Liver (tissue), 9 donors: ENCODE measurements around the gene ST6GALNAC3. TPM values are rescaled to one million over a fixed set of nuclear protein-coding genes. Genes with fewer than 3 reads are reported as not detected.

Source experiments
- DNase-seq: peaks from one replicate; pipeline ENCODE4 v3.0.0-alpha.2; 2017; ENCODE audit warnings: low spot score
- H3K27ac ChIP-seq, 2 donors: one replicate each; pipeline ENCODE4 v1.7.0; 2013; ENCODE audit warnings: inconsistent platforms in 2 of 2, low read length in 2 of 2, control low read depth in 1 of 2, low read depth in 1 of 2, mild to moderate bottlenecking in 1 of 2
- H3K27me3 ChIP-seq, 4 donors: one replicate each; pipeline versions ENCODE4 v1.6.1 to v1.7.0; 2013; ENCODE audit warnings: low read length in 3 of 4, inconsistent platforms in 1 of 4, mild to moderate bottlenecking in 1 of 4, moderate library complexity in 1 of 4; ENCODE audit not compliant: control insufficient read depth in 4 of 4, insufficient read depth in 4 of 4
- H3K36me3 ChIP-seq, 4 donors: one replicate each; pipeline versions ENCODE4 v1.6.1 to v1.7.0; 2013; ENCODE audit warnings: low read length in 3 of 4, mild to moderate bottlenecking in 3 of 4, low read depth in 1 of 4, moderate library complexity in 1 of 4; ENCODE audit not compliant: control insufficient read depth in 4 of 4, insufficient read depth in 3 of 4
- H3K4me1 ChIP-seq, 4 donors: one replicate each; pipeline versions ENCODE4 v1.6.1 to v1.7.0; 2013; ENCODE audit warnings: low read length in 3 of 4, mild to moderate bottlenecking in 3 of 4, moderate library complexity in 1 of 4; ENCODE audit not compliant: control insufficient read depth in 4 of 4, insufficient read depth in 4 of 4
- H3K4me3 ChIP-seq, 3 donors: one replicate each; pipeline versions ENCODE4 v1.6.1 to v1.7.0; 2013; ENCODE audit warnings: low read length in 3 of 3, control low read depth in 1 of 3, low read depth in 1 of 3, mild to moderate bottlenecking in 1 of 3
- H3K9ac ChIP-seq, 2 donors: one replicate each; pipeline ENCODE4 v1.7.0; 2013; ENCODE audit warnings: low read length in 2 of 2, mild to moderate bottlenecking in 2 of 2, moderate library complexity in 2 of 2, control low read depth in 1 of 2, low read depth in 1 of 2
- H3K9me3 ChIP-seq, 4 donors: one replicate each; pipeline versions ENCODE4 v1.6.1 to v1.7.0; 2013; ENCODE audit warnings: low read length in 3 of 4; ENCODE audit not compliant: control insufficient read depth in 4 of 4
- ATF3 ChIP-seq: IDR thresholded peaks from 2 replicates; pipeline ENCODE4 v1.6.1; 2016; ENCODE audit warnings: antibody characterized with exemption
- CTCF ChIP-seq: fragments of 150-350 bp; IDR thresholded peaks from 2 replicates; pipeline ENCODE4 v1.5.1; 2017; ENCODE audit warnings: improper control_type of control experiment, low read depth, low read length; ENCODE audit not compliant: missing input control
- EGR1 ChIP-seq, 2 donors: IDR thresholded peaks; 2 replicates each; pipeline ENCODE4 v1.6.1; 2016 to 2018; ENCODE audit warnings: antibody characterized with exemption in 2 of 2, low read depth in 2 of 2
- FOXA1 ChIP-seq: IDR thresholded peaks from 2 replicates; pipeline ENCODE4 v1.6.1; 2016; ENCODE audit warnings: antibody characterized with exemption
- FOXA2 ChIP-seq: IDR thresholded peaks from 2 replicates; pipeline ENCODE4 v1.6.1; 2016; ENCODE audit warnings: antibody characterized with exemption
- GABPA ChIP-seq, 2 donors: IDR thresholded peaks in 1 of 2; conservative IDR thresholded peaks in 1 of 2; 2 replicates each; pipeline ENCODE4 v1.6.1; 2016; ENCODE audit warnings: antibody characterized with exemption in 2 of 2, mild to moderate bottlenecking in 1 of 2, moderate library complexity in 1 of 2
- HNF4A ChIP-seq, 2 donors: conservative IDR thresholded peaks; 2 replicates each; pipeline ENCODE4 v1.6.1; 2016; ENCODE audit warnings: antibody characterized with exemption in 2 of 2, mild to moderate bottlenecking in 2 of 2
- JUND ChIP-seq, 2 donors: IDR thresholded peaks; 2 replicates each; pipeline ENCODE4 v1.6.1; 2016; ENCODE audit warnings: antibody characterized with exemption in 2 of 2
- MAX ChIP-seq: IDR thresholded peaks from 2 replicates; pipeline ENCODE4 v1.6.1; 2016; ENCODE audit warnings: antibody characterized with exemption
- NR2F2 ChIP-seq: IDR thresholded peaks from 2 replicates; pipeline ENCODE4 v1.6.1; 2016; ENCODE audit warnings: antibody characterized with exemption
- RAD21 ChIP-seq, 2 donors: IDR thresholded peaks; 2 replicates each; pipeline ENCODE4 v1.6.1; 2016; ENCODE audit warnings: antibody characterized with exemption in 2 of 2, mild to moderate bottlenecking in 2 of 2
- REST ChIP-seq: IDR thresholded peaks from 2 replicates; pipeline ENCODE4 v1.6.1; 2016; ENCODE audit warnings: antibody characterized with exemption, mild to moderate bottlenecking
- RXRA ChIP-seq, 2 donors: IDR thresholded peaks; 2 replicates each; pipeline ENCODE4 v1.6.1; 2017 to 2018; ENCODE audit warnings: antibody characterized with exemption in 2 of 2, mild to moderate bottlenecking in 1 of 2
- SP1 ChIP-seq: IDR thresholded peaks from 2 replicates; pipeline ENCODE4 v1.6.1; 2018; ENCODE audit warnings: antibody characterized with exemption, mild to moderate bottlenecking
- TAF1 ChIP-seq: conservative IDR thresholded peaks from 2 replicates; pipeline ENCODE4 v1.6.1; 2016; ENCODE audit warnings: antibody characterized with exemption, mild to moderate bottlenecking
- YY1 ChIP-seq: IDR thresholded peaks from 2 replicates; pipeline ENCODE4 v1.6.1; 2016; ENCODE audit warnings: antibody characterized with exemption, mild to moderate bottlenecking
- ZBTB33 ChIP-seq: IDR thresholded peaks from 2 replicates; pipeline ENCODE4 v1.6.1; 2016; ENCODE audit warnings: antibody characterized with exemption
- WGBS: extraction: QIAGEN DNeasy Blood & Tissue Kit; methylation state at CpG from one replicate; pipeline ENCODE4 v1.1.7; 2013; 5-methylcytosine and 5-hydroxymethylcytosine counted together
- polyA plus RNA-seq, 2 donors: library from polyadenylated mRNA; stranded (reverse) in 1 of 2; unstranded in 1 of 2; fragments of 200-250 nt in 1 of 2; fragments of >200 nt in 1 of 2; fragmentation: Nextera tagmentation in 1 of 2; extraction: Ambion mirVana in 1 of 2; gene quantifications; one replicate each; pipeline versions ENCODE4 v1.2.1 to v1.2.3, GENCODE V29; 2013 to 2015
- total RNA-seq, 2 donors: library from RNA; depleted of rRNA; stranded (reverse); fragments of >200 nt; gene quantifications; one replicate each; pipeline ENCODE4 v1.2.3, GENCODE V29; 2014
- donor health status: healthy.
- donor health status: healthy.
- donor health status: healthy.
- donor health status: healthy.
- donor health status: healthy.

ST6GALNAC3 gene
- total and polyA plus RNA-seq, 4 donors, result 1.2 to 5.0 (median 3.2) TPM

- TF ChIP-seq MAX, result no peak
- no peak for TF ChIP-seq JUND (IDR thresholded peaks at IDR 0.05)
- TF ChIP-seq FOXA2, result no peak
- TF ChIP-seq RAD21 (IDR thresholded peaks at IDR 0.05), result no peak
- TF ChIP-seq EGR1 (IDR thresholded peaks at IDR 0.05; ENCODE audit: low read depth in 2 of 2), result no peak
- H3K4me3 ChIP-seq, result no peak overlapping the region
- no peaks in the 10 kb centered on the region for H3K9me3 ChIP-seq
- 67% methylated on average over 4 of the region's 4 CpGs for WGBS
- H3K36me3 ChIP-seq, result no peaks in the 10 kb centered on the region
- H3K27me3 ChIP-seq, result no peaks in the 10 kb centered on the region
- H3K27ac ChIP-seq, result no peak overlapping the region
- no peak overlapping the region for H3K9ac ChIP-seq
- no peaks in the 10 kb centered on the region for H3K4me1 ChIP-seq
- no peak for DNase-seq
Measured at GRCh38 chr1:76585980-76586674, 511.6 kb downstream of the ST6GALNAC3 start.

GRCh38 chr1:76587212-76587611, 512.7 kb downstream of the ST6GALNAC3 start:
- TF ChIP-seq GABPA (IDR thresholded peaks at IDR 0.05 in 1 of 2, conservative IDR thresholded peaks at IDR 0.05 in 1 of 2) (no peak), SP1 (no peak), TAF1 (no peak), ZBTB33 (no peak)
- Histone ChIP-seq H3K27me3 (no peaks in the 10 kb centered on the region), H3K4me3 (no peak overlapping the region), H3K9me3 (no peaks in the 10 kb centered on the region), H3K27ac (no peak overlapping the region), H3K36me3 (no peaks in the 10 kb centered on the region), H3K4me1 (no peaks in the 10 kb centered on the region), H3K9ac (no peak overlapping the region)
- WGBS, result 59% methylated on average over 9 of the region's 9 CpGs
- DNase-seq, result no peak

- no peak overlapping the region for H3K4me3 ChIP-seq
- WGBS, result 87% methylated on average over 1 of the region's 1 CpG
- H3K4me1 ChIP-seq, result no peaks in the 10 kb centered on the region
- no peaks in the 10 kb centered on the region for H3K36me3 ChIP-seq
- H3K9ac ChIP-seq, result no peak overlapping the region
- DNase-seq, result no peak
- peaks cover 0 to 3% (median under 1%) of the 10 kb centered on the region in 4 donors for H3K9me3 ChIP-seq
- H3K27ac ChIP-seq, result no peak overlapping the region
- H3K27me3 ChIP-seq, result no peaks in the 10 kb centered on the region
- no peak for TF ChIP-seq NR2F2
- TF ChIP-seq FOXA2, result no peak
- no peak for TF ChIP-seq JUND (IDR thresholded peaks at IDR 0.05)
- TF ChIP-seq REST, result no peak
- TF ChIP-seq TAF1, result no peak
- TF ChIP-seq YY1, result no peak
- TF ChIP-seq RXRA (IDR thresholded peaks at IDR 0.05), result no peak
- TF ChIP-seq ATF3, result no peak
- no peak for TF ChIP-seq FOXA1
- no peak for TF ChIP-seq CTCF
- TF ChIP-seq MAX, result no peak
- no peak for TF ChIP-seq GABPA (IDR thresholded peaks at IDR 0.05 in 1 of 2, conservative IDR thresholded peaks at IDR 0.05 in 1 of 2)
- no peak for TF ChIP-seq SP1
- TF ChIP-seq HNF4A (conservative IDR thresholded peaks at IDR 0.05), result no peak
- no peak for TF ChIP-seq RAD21 (IDR thresholded peaks at IDR 0.05)
- TF ChIP-seq ZBTB33, result no peak
Measured at GRCh38 chr1:76591461-76591860, 516.9 kb downstream of the ST6GALNAC3 start.
